GM19240 (cell line): ENCODE data around the gene HOXB2.

Experiments
- DNase-seq: peaks from one replicate; pipeline ENCODE4 v3.0.0; 2011; ENCODE audit warnings: low spot score; ENCODE audit not compliant: insufficient read length

HOXB2 gene

DNA sequence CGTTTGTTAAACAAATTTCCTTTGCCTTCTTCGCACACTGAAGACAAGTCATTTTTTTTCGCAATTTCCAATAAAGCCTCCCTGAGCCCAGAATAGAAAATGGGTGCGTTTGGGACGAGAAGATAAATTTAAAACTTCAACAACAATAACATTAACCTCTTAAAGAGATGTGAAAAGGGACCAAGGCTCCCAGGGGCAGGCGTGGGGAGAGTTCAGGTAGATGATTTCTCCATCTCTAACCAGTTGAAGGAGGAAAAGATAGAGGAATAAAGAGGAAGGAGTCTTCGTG lies 34.5 kb upstream of the HOXB2 start:
- no peak for DNase-seq

DNA sequence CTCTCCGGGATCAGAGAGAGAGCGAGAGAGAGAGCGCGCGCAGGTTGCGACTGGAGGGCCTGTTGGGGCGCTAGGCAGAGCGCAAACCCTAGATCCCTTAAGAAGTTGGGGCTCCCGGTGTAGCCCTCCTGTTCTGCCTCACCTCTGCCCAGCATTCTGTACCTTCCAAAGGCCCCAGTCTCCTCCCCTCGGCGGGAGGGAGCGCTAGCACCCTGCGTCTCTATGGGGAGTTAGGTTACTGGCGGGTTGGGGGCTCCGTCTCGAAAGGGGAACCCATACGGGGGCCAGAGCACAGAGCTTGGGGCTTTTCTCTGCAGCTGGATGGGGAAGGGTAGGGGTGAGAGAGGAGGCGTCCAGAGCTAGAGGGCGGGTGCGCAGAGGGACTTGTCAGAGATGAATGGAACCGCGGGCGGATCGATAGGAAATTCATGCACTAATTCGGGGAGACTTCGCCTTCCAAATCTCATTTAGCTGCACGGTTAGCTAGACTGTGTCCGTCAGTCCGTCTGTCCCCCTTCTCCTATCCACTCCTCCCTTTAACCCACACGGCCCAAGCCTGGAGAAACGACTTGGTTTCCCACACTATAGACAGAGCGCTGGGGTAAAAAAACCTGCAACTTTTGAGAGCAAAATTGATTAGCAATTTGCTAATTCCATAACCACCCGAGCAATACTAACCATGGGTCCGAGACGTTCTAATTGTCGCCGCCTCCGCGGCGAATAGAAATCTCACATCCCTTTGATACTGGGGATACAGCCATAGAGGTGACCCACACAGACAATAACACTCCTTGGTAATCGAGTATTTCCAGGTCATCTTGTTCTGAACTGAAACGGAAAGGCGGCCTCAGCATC lies 33.9 kb upstream of the HOXB2 start:
- no peak for DNase-seq

DNA sequence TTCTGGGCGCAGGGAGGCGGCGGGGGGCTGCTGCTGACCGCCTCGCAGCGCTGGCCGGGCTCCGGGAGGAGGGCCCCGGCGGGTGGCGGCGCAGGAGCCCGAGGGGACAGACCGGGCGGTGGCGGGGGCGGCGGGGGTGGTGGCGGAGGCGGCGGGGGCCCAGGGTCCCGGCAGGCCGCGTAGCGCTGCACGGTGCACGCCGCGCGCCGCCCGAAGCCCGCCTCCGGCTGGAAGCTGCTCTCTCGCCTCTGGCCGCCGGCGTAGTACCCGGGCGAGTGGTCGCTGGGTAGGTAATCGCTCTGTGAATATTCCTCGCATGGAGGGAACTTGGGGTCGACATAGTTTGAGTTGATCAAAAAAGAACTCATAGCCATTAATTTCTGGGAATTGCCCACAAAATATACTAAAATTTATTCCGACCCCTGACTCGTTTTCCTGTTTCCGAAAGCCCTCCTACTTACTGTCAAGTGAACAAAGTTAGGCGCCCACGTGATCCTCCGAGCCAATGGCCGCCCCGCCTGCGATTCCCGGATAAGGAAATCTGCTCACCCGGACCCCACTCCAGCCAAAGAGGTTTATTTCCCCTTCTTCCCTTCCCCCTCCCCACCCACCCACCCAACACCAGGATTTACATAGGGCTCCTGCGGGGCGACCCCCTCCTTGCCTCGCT lies 33.2 kb upstream of the HOXB2 start, which contains the start of gene HOXB4:
Gene HOXB4 (minus strand): TSS at position 405 of the 670 bp plus-strand sequence. CDS start 31 bp downstream, at position 374.
- peak; percentile 78 for DNase-seq

DNA sequence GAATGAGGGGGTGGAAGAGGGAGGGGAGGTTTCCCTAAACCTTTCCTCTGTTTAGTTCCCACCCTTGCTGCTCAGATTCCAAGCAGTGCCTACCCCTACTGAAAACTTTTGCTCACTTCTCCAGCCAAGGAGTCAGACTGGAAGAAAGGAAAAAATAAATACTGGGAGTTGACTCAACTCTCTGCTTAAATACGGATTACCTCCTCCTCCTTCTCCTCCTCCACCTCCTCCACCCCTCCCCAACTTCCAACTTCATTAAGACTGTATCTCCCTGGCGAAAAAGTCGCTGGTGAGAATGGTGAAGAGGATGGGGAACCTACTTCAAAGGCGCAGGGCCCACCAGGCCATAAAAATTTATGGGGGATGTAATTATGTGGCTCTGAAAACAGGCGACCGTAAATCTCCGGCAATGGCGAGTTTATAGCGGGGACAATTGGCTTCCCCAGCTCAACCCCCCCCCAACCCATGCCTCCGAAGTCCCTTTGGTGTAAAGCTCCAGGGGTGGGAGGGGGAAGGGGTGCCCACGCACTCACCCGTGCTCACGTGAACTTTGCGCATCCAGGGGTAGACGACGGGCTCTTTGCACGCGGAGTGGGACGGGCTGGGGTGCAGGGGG lies 32.5 kb upstream of the HOXB2 start:
- DNase-seq: no peak

DNA sequence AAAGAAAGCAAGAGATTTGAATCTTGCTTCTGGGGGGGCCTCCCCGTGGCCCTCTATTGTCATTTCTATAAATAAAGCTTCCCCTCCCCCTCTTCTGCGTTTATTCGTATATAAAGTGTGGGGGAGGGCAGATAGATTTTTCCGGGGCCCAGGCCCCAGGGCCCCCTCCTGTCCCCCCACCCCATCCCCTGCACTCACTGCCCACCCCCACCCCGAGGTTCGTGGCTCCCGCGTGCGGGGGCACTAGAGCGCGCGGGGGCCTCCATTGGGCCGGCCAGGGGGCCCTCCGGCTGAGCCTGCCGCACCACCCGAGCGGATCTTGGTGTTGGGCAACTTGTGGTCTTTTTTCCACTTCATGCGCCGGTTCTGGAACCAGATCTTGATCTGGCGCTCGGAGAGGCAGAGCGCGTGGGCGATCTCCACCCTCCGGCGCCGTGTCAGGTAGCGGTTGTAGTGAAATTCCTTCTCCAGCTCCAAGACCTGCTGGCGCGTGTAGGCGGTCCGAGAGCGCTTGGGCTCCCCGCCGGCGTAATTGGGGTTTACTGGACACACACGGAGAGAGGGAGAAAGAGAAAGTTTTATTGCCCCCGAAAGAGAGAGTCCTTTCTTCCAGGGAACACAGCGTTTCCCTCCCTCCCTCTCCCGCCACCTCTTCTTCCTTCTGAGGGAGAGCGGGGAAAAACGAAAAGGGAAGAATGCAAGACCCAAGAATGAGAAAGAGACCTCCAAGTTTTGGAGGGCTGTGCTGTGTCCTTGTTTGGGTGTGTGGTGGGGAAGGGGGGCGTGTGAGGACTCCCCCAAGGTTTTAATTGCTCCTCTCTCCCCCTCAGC lies 31.8 kb upstream of the HOXB2 start:
- DNase-seq: no peak

DNA sequence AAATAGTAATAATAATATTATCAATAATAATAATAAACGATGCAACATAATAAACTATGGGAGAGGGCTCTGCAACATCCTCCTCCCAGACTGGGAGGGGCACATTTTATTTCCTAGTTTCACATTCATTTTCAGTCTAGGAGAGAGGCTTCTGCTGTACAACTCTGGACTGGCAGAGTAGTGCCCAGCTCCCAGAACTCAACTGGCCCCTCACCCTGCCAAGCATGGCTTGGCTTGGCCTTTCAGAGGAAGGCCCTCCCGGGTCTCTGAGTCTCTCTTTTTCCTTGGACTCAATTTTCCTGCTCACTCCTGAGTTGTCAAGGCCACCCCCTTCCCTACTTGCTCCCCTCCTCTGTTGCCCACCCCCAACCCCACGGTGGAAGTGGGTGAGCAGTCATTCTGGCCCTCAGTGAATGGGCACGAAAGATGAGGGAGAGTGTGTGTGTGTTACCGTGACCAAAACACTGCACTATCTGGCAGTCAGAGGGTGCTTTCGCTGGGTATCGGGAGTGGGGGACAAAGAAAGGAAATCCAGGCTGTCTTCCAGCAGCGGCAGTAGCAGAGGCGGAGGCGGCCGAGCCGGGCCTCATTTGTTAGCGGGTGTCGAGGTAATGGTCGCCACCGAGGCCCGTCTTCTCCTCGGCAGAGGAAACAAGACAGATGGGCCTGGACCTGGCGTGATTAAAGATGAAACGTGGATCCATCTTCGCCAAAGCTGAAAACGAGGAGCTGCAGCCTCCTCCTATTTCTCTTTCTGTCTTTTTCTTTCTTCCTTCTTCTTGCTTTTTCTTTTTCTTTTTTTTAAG lies 31.0 kb upstream of the HOXB2 start:
- DNase-seq: no peak

DNA sequence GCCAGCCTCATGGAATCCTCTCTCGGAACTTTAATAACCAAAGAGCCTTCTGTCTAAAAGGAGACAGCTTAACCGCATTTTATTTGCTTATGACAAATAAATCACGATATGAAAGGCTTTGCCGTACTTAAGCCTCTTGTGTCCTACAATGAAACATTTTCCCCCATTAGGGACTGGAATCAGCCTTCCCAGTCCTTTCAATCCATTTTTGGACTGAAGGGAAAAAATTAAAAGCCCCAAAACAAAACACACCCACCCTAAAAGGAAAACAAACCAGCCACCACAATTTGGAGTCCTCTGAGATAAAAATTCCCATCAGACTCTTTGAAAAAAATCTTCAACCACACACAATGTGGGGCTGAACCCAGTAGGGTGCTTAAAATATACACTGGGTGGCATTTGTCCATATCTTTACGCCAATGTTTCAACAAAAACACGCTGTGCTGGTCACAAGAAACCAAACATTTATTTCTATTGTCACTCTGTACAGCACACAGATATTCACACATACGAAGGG lies 30.2 kb upstream of the HOXB2 start:
- no peak for DNase-seq

DNA sequence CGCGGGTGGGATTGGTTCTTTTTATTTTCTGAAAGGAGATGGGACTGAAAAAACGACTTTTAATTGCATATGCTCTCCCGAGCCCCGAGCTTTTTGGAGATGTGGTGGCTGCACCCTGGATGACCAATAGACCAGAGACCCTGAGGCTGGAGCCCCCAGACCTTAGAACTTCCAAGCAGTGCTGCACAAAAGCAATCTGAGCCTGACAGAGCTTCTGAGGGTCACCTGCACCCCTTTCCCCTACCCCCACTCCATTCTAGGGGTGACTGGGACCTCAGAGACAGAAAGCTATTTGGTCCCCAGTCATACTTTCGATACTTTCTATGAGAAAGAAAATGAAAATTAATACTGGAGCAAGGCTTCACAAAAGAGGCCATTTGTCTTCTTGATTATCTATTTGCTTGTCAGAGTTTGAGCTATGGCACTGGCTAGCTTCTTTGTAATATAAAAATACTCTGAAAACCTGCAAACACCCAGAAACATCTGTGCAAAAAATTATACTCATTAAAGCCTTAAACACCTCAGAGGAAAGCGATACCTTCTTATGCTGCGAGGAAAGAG lies 29.7 kb upstream of the HOXB2 start:
- DNase-seq: no peak

DNA sequence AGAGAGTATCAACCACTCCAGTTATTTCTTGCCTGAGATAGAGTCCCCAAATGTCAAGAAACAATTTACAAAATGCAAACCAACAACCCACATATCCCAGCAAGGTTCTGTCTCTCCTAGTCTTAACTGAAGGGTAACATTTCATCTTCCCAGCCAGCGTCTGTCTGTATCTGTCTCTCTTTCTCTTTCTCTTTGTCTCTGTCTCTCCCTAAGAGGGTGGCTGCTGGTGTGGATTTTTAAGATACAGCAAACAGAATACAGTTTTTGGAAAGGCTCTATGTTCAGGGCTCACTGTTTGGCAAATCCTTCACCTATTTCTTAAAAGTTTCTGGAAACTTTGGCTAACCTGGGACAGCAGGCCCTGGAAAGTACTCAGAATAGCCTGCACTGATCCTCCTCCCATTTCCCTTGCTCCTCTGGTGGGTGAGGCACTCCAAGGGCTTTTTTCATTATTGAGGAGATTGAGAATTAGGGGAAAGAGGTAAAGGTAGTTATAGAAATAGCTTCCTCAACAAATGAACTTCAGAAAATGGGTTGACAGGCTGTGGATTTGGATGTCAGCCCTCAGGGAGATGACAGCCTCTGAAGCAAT lies 27.0 kb upstream of the HOXB2 start:
- no peak for DNase-seq

DNA sequence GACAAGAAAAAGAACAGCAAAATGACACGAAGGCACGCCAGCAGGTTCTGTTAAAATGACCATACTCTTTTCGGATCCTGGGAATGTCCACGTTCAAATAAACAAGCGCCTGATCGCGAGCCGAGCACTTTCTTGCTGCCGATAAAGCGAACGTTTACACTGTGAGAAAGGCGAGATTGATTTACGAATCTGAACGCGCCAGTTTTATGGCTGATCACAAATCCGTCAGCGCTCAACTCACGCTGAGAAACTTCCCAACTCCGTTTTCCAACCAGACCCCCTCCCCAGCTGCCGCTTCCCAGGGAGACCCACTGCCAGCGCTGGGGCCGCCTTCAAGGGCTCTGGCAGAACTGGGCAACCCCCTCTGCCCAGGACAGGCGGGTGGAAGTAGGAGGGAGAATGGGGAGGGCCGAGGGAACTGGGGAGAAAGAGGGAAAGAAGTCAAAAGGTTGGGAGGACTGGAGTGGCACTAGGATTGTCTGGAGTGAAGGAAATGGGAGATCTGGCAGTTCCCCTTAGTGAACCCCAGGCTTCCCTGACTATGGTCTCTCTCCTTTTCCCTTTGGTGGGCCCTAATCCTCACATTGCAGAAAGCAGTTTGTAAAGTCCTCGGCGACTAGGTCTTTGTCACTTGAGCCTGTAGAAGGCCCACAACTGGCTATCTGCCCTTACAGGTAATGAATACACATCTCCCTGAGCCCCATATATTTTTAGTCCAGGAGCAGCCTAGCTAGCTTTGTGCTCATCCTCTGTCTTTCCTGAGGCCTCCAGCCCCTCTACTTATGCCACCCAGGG lies 26.3 kb upstream of the HOXB2 start:
- DNase-seq: no peak

DNA sequence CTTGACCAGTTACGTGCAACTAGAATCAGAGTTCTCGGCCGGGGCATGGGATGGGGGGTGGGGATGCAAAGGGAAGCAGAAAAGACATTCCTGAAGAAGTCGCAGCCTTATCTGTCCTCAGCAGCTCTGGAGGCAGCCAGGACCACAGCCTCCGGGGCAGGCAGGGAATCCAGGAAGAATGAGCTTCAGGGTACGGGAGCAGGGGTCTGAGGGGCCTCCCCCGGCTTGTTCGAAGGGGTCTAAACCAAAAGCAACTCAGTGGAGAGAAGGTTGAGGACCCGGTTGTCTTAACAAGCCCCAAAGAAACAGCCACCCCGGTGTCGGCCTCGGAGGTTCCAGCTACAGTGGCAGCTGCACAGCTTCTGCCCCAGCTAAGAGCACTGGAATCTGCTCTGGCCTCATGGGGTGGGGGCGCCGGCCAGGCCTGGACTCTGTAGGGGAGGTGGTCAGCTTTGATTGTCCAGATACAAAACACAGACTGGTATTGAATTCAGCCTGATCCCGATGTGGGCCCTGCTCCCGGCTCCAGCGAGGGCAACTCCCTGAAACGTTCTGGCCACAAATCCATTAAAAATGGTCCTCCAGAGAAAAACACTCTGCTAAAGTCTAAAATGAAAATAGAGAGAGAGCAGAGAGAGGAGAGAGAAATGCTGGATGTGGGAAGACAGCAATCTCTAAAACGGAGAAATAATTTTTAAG lies 25.6 kb upstream of the HOXB2 start:
- no peak for DNase-seq

DNA sequence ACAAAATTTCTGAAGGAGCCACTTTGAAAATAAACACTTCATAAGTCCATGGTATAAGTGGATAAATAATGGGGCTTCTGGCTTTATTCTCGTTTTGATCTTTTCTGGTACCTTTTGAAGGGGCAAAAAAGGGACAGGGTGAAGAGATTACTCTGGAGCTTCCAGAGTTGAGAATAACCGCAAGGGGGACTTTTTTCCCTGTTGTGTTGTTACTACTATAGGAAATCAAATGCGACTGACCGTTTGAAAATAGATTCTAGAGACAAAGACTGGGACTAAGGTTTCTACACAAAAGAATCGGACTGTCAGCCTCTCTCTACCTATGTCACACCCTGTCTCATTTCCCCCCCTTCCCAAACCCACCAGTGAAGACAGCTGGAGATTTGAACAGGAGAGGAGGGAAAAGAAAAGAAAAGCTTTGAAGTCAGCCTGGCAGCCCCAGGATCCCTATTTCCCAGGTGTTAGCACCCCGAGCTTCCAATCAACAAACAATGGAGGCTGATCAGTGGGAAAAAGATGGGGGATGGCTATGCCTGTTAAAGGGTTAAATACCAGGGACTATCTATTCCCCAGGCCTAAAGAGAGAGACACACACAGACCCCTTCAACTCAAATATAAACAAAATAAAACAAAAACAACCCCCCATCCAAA lies 24.9 kb upstream of the HOXB2 start:
- no peak for DNase-seq

DNA sequence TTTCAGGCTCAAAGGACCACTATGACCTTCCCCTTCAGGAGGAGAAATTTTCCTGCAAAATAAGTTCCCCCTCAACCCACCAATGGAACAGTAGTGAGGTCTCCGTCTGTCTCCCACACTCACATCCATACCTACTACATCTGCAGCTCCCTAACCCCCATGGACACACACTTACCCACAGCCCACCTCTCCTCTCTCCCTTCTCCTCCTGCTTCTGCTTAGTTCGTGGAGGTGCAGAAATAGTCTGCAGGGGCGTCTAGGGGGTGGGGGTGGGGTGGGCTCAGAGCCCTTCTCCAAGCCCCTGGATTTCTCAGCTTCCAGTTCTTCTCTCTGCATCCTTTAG lies 24.3 kb upstream of the HOXB2 start:
- no peak for DNase-seq

DNA sequence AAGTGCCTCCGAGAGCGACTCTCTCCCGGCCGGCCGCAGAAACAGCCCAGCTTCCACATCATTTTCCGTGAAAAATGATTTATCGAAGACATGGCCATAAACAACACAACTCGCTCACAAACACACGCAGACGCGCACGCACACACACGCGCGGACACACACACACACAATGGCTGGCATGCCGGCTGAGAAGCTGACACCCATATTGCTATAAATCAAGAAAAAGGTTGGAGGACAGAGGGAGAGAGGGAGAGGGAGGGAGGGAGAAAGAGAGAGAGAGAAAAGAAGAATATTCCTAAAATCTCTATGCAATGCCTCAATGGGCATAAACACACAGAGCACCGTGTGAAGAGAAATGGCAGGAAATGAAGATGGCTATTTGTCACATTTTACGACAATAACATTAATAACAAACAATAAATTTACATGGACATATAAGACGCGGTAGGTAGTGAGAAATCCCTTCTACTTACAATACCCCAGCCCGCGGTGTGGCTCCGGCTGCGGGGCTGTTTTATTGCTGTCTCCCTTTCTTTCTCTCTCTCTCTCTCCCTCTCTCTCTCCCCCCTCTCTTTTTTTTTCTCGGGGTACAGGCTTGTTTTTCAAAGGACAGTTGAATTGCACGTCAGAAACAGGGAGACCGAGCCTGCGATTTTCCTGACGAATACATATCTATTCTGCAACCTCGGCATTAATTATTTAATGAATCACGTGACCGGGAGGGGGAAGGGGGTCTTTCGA lies 23.8 kb upstream of the HOXB2 start:
- DNase-seq: no peak

DNA sequence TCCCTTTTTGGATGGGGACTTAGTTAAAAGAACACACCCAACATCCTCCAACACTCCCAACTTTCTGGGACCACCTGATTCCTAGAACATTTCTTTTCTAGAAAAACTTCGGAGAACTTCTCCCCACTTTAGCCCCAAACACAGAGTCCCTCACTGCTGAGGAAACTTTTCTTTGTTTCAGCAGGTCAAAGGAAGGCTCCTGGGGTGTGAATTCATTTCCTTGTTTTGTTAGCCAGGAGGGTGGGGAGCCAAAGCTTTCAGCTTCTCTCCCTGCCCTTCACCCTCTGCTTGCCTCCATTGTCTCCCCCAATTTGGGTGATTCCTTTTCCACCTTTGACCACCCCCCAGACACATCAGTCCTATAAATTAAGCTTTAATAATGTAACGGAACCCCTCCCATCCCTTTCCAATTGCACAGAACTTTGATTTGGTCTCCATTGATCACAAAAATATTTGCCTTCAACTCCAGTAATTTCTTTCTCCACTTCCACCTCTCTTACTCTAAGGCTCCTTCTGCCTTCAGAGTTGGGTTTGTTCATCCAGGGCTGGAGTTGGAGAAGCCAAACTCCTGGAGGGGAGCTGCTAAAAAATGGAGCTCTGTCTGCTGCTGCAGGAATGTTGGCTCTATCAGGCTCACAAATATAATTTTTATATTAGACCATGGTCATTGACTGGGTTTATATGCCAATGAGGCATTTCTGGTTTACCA lies 22.9 kb upstream of the HOXB2 start:
- no peak for DNase-seq

DNA sequence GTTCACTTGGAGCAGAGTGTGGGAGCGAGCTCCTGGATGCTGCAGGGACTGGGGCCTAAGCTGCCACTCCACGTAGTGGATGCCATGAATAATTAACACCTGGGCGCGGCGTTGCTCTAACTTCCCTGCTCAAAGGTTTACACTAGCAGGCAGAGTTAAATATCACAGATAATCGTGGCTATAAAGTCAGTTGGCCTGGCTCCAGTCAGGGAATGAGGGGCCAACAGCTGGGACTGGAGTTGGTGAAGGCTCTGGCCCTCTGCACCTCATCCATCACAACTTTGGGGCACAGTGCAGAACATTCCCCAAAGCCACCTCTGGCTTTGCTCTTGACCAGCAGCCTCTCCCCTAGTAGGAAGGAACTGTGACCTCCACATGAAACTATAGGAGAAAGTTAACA lies 22.3 kb upstream of the HOXB2 start:
- DNase-seq: no peak

DNA sequence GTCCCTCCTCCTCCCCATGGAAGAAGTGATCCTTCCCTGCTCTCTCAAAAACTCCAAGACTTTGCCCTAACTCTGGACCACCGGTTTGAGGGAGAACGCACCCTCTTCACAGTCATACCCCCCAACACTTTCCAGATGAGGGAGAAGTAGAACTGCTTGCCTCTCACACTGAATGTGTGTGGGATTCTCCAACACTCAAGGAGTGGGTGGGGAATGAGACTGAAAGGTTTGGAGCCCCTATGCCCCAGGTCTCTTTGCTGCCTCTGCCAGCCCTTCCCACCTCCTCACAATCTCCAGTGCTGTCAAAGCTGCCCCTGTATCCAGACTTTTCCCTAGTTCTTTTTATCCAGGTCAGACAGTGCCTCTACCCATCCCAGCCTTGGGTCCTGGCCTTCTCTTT lies 21.8 kb upstream of the HOXB2 start:
- no peak for DNase-seq
